HEK293 (cell line): ENCODE measurements around the gene COL15A1.

ENCODE experiments used
- CTCF ChIA-PET: fragments of 350-600 bp; formaldehyde crosslinking; extraction: SDS; loops from one replicate; lab custom pipeline; 2021; ENCODE audit warnings: antibody characterized with exemption; lab: Yijun Ruan, JAX
- POLR2A ChIA-PET: fragments of 300-600 bp; formaldehyde crosslinking; extraction: SDS; loops from one replicate; lab custom pipeline; 2020; ENCODE audit warnings: antibody characterized with exemption, inconsistent platforms; lab: Yijun Ruan, JAX
- H3K27ac ChIP-seq: fragments of 200-500 bp; sonication (Bioruptor generic); 2 replicates; pipeline ENCODE4 v1.5.1; 2014; ENCODE audit warnings: low read depth, low read length, control low read depth, inconsistent platforms; ENCODE audit errors: extremely low read depth
- H3K36me3 ChIP-seq, 2 experiments: fragments of 200-500 bp in 1 of 2; sonication (Bioruptor generic) in 1 of 2; 1 replicate in 1 of 2; 2 replicates in 1 of 2; pipeline ENCODE4 v1.5.1; 2014 to 2017; ENCODE audit warnings: inconsistent platforms in 2 of 2, low read length in 2 of 2; ENCODE audit not compliant: control insufficient read depth in 2 of 2, insufficient read depth in 1 of 2
- H3K4me1 ChIP-seq: fragments of 200-500 bp; sonication (Bioruptor generic); 2 replicates; pipeline ENCODE4 v1.5.1; 2014; ENCODE audit warnings: mild to moderate bottlenecking, low read length, inconsistent platforms; ENCODE audit not compliant: control insufficient read depth, insufficient read depth
- H3K4me3 ChIP-seq: 2 replicates; pipeline ENCODE4 v1.5.1; 2011; ENCODE audit warnings: low read depth, mild to moderate bottlenecking, control low read depth, low read length, moderate library complexity
- H3K9me3 ChIP-seq: fragments of 200-500 bp; sonication (Bioruptor generic); 2 replicates; pipeline ENCODE4 v1.5.1; 2014; ENCODE audit warnings: low read depth, low read length, inconsistent platforms; ENCODE audit not compliant: control insufficient read depth, insufficient read depth
- GLI4 ChIP-seq: fragments of 450-650 bp; formaldehyde crosslinking; IDR thresholded peaks from 2 replicates; pipeline ENCODE4 v1.5.1; 2016; ENCODE audit warnings: missing biosample characterization, missing genetic modification characterization
- OVOL3 ChIP-seq: fragments of 450-650 bp; formaldehyde crosslinking; IDR thresholded peaks from 2 replicates; pipeline ENCODE4 v1.5.1; 2016; ENCODE audit warnings: missing biosample characterization, missing genetic modification characterization
- ZBTB48 ChIP-seq: fragments of 450-650 bp; formaldehyde crosslinking; IDR thresholded peaks from 2 replicates; pipeline ENCODE4 v1.5.1; 2016; ENCODE audit warnings: missing biosample characterization, missing genetic modification characterization
- ZBTB7A ChIP-seq: fragments of 450-650 bp; formaldehyde crosslinking; IDR thresholded peaks from 2 replicates; pipeline ENCODE4 v1.5.1; 2016; ENCODE audit warnings: low read depth, missing biosample characterization, missing genetic modification characterization
- ZFP69B ChIP-seq: fragments of 450-650 bp; formaldehyde crosslinking; IDR thresholded peaks from 2 replicates; pipeline ENCODE4 v1.5.1; 2016; ENCODE audit warnings: missing biosample characterization, missing genetic modification characterization
- ZNF112 ChIP-seq: fragments of 450-650 bp; formaldehyde crosslinking; IDR thresholded peaks from 2 replicates; pipeline ENCODE4 v1.5.0; 2017; ENCODE audit warnings: missing biosample characterization, missing genetic modification characterization
- ZNF132 ChIP-seq: fragments of 450-650 bp; formaldehyde crosslinking; IDR thresholded peaks from 2 replicates; pipeline ENCODE4 v1.5.1; 2017; ENCODE audit warnings: missing biosample characterization, missing genetic modification characterization, borderline replicate concordance
- ZNF175 ChIP-seq: fragments of 450-650 bp; formaldehyde crosslinking; IDR thresholded peaks from 2 replicates; pipeline ENCODE4 v1.5.1; 2016; ENCODE audit warnings: missing biosample characterization, missing genetic modification characterization
- ZNF341 ChIP-seq: fragments of 450-650 bp; formaldehyde crosslinking; IDR thresholded peaks from 2 replicates; pipeline ENCODE4; 2016; ENCODE audit warnings: low read depth, missing biosample characterization, missing genetic modification characterization
- ZNF514 ChIP-seq: fragments of 450-650 bp; formaldehyde crosslinking; IDR thresholded peaks from 2 replicates; pipeline ENCODE4 v1.5.1; 2016; ENCODE audit warnings: missing biosample characterization, missing genetic modification characterization
- ZNF548 ChIP-seq: fragments of 450-650 bp; formaldehyde crosslinking; IDR thresholded peaks from 2 replicates; pipeline ENCODE4 v1.5.1; 2016; ENCODE audit warnings: missing biosample characterization, missing genetic modification characterization
- ZNF701 ChIP-seq: fragments of 450-650 bp; formaldehyde crosslinking; IDR thresholded peaks from 2 replicates; pipeline ENCODE4 v1.5.1; 2016; ENCODE audit warnings: missing biosample characterization, missing genetic modification characterization
- ZNF830 ChIP-seq: fragments of 450-650 bp; IDR thresholded peaks from 2 replicates; pipeline ENCODE4 v1.5.0; 2018; ENCODE audit warnings: missing biosample characterization, missing genetic modification characterization, low read depth, mild to moderate bottlenecking, moderate library complexity
- ZSCAN23 ChIP-seq: fragments of 450-650 bp; formaldehyde crosslinking; IDR thresholded peaks from 2 replicates; pipeline ENCODE4 v1.5.1; 2016; ENCODE audit warnings: missing biosample characterization, missing genetic modification characterization
- ZXDB ChIP-seq: fragments of 450-650 bp; formaldehyde crosslinking; IDR thresholded peaks from 2 replicates; pipeline ENCODE4 v1.5.1; 2016; ENCODE audit warnings: missing biosample characterization, missing genetic modification characterization
- TF ChIP-seq, protein P1 (sequence below): fragments of 450-650 bp; formaldehyde crosslinking; IDR thresholded peaks from 2 replicates; pipeline ENCODE4 v1.5.1; 2016; ENCODE audit warnings: missing biosample characterization, missing genetic modification characterization, low read depth
- TF ChIP-seq, protein P2 (sequence below): fragments of 450-650 bp; formaldehyde crosslinking; IDR thresholded peaks from 2 replicates; pipeline ENCODE4 v1.5.1; 2016; ENCODE audit warnings: missing biosample characterization, missing genetic modification characterization
- TF ChIP-seq, protein P3 (sequence below): fragments of 450-650 bp; formaldehyde crosslinking; IDR thresholded peaks from 2 replicates; pipeline ENCODE4 v1.5.1; 2016; ENCODE audit warnings: missing biosample characterization, missing genetic modification characterization
- TF ChIP-seq, protein P4 (sequence below): fragments of 450-650 bp; formaldehyde crosslinking; IDR thresholded peaks from 2 replicates; pipeline ENCODE4 v1.5.1; 2016; ENCODE audit warnings: missing biosample characterization, missing genetic modification characterization

Gene COL15A1

DNA sequence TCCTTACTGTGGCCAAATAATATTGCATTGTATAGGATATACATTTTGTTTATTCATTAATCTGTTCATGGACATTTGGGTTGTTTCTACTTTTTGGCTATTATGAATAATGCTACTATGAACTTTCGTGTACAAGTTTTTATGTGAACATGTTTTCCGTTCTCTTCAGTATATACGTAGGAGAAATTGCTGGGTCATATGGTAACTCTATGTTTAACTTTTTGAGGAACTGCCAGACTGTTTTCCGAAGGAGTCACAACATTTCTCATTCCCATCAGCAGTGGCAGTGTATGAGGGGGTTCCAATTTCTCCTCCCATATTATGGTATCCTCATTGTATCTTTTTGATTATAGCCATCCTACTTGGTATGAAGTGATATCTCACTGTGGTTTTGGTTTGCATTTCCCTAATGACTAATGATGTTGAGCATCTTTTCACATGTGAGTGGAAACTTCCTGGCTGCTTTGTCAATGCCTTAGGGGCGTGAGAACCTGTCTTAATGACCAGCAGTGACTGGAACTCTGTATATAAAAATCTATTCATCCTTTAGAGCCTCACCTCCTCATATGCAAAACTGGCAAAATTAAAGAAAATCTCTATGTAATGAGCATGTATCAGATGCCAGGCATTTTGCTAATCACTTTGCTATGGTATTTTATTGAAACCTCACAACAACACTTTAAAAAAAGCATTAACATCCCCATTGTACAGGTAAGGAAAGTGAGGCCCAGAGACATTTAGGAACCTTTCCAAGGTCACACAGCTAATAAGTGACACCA lies 113.4 kb downstream of the COL15A1 start:
- H3K27ac ChIP-seq = no peak overlapping the region
- no peaks in the 10 kb centered on the region for H3K36me3 ChIP-seq
- no peaks in the 10 kb centered on the region for H3K4me1 ChIP-seq
- TF ChIP-seq ZNF830 (no peak), ZNF341 (tag by site-specific recombination) (no peak), ZNF175 (no peak), GLI4 (tag by site-specific recombination) (no peak), ZNF548 (tag by site-specific recombination) (no peak), ZXDB (no peak), ZNF132 (tag by site-specific recombination) (no peak), ZBTB7A (tag by site-specific recombination) (no peak), ZFP69B (tag by site-specific recombination) (no peak), ZBTB48 (no peak), ZNF514 (tag by site-specific recombination) (no peak), ZSCAN23 (tag by site-specific recombination) (no peak), ZNF112 (no peak), ZNF701 (no peak), OVOL3 (no peak)
- TF ChIP-seq, protein P1, sequence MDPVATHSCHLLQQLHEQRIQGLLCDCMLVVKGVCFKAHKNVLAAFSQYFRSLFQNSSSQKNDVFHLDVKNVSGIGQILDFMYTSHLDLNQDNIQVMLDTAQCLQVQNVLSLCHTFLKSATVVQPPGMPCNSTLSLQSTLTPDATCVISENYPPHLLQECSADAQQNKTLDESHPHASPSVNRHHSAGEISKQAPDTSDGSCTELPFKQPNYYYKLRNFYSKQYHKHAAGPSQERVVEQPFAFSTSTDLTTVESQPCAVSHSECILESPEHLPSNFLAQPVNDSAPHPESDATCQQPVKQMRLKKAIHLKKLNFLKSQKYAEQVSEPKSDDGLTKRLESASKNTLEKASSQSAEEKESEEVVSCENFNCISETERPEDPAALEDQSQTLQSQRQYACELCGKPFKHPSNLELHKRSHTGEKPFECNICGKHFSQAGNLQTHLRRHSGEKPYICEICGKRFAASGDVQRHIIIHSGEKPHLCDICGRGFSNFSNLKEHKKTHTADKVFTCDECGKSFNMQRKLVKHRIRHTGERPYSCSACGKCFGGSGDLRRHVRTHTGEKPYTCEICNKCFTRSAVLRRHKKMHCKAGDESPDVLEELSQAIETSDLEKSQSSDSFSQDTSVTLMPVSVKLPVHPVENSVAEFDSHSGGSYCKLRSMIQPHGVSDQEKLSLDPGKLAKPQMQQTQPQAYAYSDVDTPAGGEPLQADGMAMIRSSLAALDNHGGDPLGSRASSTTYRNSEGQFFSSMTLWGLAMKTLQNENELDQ (tag by site-specific recombination) = no peak
- TF ChIP-seq, protein P2, sequence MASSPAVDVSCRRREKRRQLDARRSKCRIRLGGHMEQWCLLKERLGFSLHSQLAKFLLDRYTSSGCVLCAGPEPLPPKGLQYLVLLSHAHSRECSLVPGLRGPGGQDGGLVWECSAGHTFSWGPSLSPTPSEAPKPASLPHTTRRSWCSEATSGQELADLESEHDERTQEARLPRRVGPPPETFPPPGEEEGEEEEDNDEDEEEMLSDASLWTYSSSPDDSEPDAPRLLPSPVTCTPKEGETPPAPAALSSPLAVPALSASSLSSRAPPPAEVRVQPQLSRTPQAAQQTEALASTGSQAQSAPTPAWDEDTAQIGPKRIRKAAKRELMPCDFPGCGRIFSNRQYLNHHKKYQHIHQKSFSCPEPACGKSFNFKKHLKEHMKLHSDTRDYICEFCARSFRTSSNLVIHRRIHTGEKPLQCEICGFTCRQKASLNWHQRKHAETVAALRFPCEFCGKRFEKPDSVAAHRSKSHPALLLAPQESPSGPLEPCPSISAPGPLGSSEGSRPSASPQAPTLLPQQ (tag by site-specific recombination) = no peak
- TF ChIP-seq, protein P3, sequence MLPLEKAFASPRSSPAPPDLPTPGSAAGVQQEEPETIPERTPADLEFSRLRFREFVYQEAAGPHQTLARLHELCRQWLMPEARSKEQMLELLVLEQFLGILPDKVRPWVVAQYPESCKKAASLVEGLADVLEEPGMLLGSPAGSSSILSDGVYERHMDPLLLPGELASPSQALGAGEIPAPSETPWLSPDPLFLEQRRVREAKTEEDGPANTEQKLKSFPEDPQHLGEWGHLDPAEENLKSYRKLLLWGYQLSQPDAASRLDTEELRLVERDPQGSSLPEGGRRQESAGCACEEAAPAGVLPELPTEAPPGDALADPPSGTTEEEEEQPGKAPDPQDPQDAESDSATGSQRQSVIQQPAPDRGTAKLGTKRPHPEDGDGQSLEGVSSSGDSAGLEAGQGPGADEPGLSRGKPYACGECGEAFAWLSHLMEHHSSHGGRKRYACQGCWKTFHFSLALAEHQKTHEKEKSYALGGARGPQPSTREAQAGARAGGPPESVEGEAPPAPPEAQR (tag by site-specific recombination) = no peak
- TF ChIP-seq, protein P4, sequence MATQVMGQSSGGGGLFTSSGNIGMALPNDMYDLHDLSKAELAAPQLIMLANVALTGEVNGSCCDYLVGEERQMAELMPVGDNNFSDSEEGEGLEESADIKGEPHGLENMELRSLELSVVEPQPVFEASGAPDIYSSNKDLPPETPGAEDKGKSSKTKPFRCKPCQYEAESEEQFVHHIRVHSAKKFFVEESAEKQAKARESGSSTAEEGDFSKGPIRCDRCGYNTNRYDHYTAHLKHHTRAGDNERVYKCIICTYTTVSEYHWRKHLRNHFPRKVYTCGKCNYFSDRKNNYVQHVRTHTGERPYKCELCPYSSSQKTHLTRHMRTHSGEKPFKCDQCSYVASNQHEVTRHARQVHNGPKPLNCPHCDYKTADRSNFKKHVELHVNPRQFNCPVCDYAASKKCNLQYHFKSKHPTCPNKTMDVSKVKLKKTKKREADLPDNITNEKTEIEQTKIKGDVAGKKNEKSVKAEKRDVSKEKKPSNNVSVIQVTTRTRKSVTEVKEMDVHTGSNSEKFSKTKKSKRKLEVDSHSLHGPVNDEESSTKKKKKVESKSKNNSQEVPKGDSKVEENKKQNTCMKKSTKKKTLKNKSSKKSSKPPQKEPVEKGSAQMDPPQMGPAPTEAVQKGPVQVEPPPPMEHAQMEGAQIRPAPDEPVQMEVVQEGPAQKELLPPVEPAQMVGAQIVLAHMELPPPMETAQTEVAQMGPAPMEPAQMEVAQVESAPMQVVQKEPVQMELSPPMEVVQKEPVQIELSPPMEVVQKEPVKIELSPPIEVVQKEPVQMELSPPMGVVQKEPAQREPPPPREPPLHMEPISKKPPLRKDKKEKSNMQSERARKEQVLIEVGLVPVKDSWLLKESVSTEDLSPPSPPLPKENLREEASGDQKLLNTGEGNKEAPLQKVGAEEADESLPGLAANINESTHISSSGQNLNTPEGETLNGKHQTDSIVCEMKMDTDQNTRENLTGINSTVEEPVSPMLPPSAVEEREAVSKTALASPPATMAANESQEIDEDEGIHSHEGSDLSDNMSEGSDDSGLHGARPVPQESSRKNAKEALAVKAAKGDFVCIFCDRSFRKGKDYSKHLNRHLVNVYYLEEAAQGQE = no peak
- H3K9me3 ChIP-seq = no peaks in the 10 kb centered on the region
- ChIA-PET CTCF (interaction anchor here (0.7 to 0.8 kb wide), 2 partner anchors 58 to 84 kb away, joined by 3 read pairs; no protein-coding TSS in a partner anchor), POLR2A (no interaction called here)
- no peak overlapping the region for H3K4me3 ChIP-seq
